AG04449 (cell line): ENCODE data around the gene SYT13.

Experiments
- CTCF ChIA-PET: fragments of 350-600 bp; formaldehyde crosslinking; extraction: SDS; loops from one replicate; lab custom pipeline; 2021; ENCODE audit warnings: antibody characterized with exemption; lab: Yijun Ruan, JAX
- POLR2A ChIA-PET: fragments of 400-600, 350-600 bp; formaldehyde crosslinking; extraction: SDS; loops from one replicate; lab custom pipeline; 2020; ENCODE audit warnings: antibody characterized with exemption, inconsistent platforms; lab: Yijun Ruan, JAX
- DNase-seq: peaks from one replicate; pipeline ENCODE4 v3.0.0-alpha.2; 2010; ENCODE audit warnings: low read depth, low spot score
- H3K4me3 ChIP-seq: 2 replicates; pipeline ENCODE4 v1.5.1; 2011; ENCODE audit warnings: low read depth, mild to moderate bottlenecking, control low read depth, low read length
- CTCF ChIP-seq: IDR thresholded peaks from one replicate; pipeline ENCODE4 v1.5.1; 2011; ENCODE audit warnings: mild to moderate bottlenecking, moderate library complexity, low read length, control low read depth, inconsistent platforms; ENCODE audit not compliant: insufficient read depth; ENCODE audit errors: missing control alignments

SYT13 gene

GRCh38 chr11:45319077-45319476 is 32.9 kb upstream of the SYT13 start:
- no peak overlapping the region for H3K4me3 ChIP-seq
- no peak for DNase-seq
- ChIA-PET CTCF (interaction anchor here (1.7 to 21.4 kb wide), 4 partner anchors 12 to 211 kb away, joined by 4 to 344 read pairs (median 16); no protein-coding TSS in a partner anchor), POLR2A (no interaction called here)
- no peak for TF ChIP-seq CTCF

GRCh38 chr11:45318516-45318915 is 32.4 kb upstream of the SYT13 start:
- ChIA-PET CTCF (interaction anchor here (1.7 to 21.4 kb wide), 4 partner anchors 12 to 210 kb away, joined by 4 to 344 read pairs (median 16); no protein-coding TSS in a partner anchor), POLR2A (no interaction called here)
- no peak for TF ChIP-seq CTCF
- no peak overlapping the region for H3K4me3 ChIP-seq
- no peak for DNase-seq

- no peak for DNase-seq
- ChIA-PET POLR2A (no interaction called here), CTCF (interaction anchor here (0.6 to 21.4 kb wide), 2 partner anchors 24 to 208 kb away, joined by 3 to 344 read pairs; no protein-coding TSS in a partner anchor)
- no peak overlapping the region for H3K4me3 ChIP-seq
- TF ChIP-seq CTCF, result no peak
Observed at GRCh38 chr11:45316258-45316657, 30.1 kb upstream of the SYT13 start.

- no peak for TF ChIP-seq CTCF
- CTCF ChIA-PET, result interaction anchor here (21.4 kb wide), 1 partner anchor 207 kb away, joined by 344 read pairs; no protein-coding TSS in a partner anchor
- no peak for DNase-seq
- POLR2A ChIA-PET, result no interaction called here
- no peak overlapping the region for H3K4me3 ChIP-seq
Observed at GRCh38 chr11:45314900-45315299, 28.8 kb upstream of the SYT13 start.

GRCh38 chr11:45313171-45313865 is 27.2 kb upstream of the SYT13 start:
- CTCF ChIA-PET, result interaction anchor here (0.9 to 1.3 kb wide), 4 partner anchors 15 to 203 kb away, joined by 3 read pairs; no protein-coding TSS in a partner anchor
- no peak for DNase-seq
- POLR2A ChIA-PET, result no interaction called here
- TF ChIP-seq CTCF, result no peak
- no peak overlapping the region for H3K4me3 ChIP-seq

GRCh38 chr11:45305874-45306623 is 19.9 kb upstream of the SYT13 start:
- CTCF ChIA-PET, result interaction anchor here (0.7 to 4.2 kb wide), 7 partner anchors 13 to 202 kb away, joined by 3 to 22 read pairs (median 3); no protein-coding TSS in a partner anchor
- no peak overlapping the region for H3K4me3 ChIP-seq
- DNase-seq, result no peak
- POLR2A ChIA-PET, result no interaction called here
- no peak for TF ChIP-seq CTCF
